ENCODE measurements around the gene CABP1.

The CABP1 gene

GRCh38 chr12:120685522-120685921 is 45.1 kb downstream of the CABP1 start:
- TF ChIP-seq EZH2phosphoT487 (IDR thresholded peaks at IDR 0.05; ENCODE audit: borderline replicate concordance) (no peak), CTCF (conservative IDR thresholded peaks at IDR 0.05; ENCODE audit: low read length) (no peak)
- no peaks in the 10 kb centered on the region for H3K9me2 ChIP-seq (replicated peaks; ENCODE audit: low read depth, low read length)
- H3K79me2 ChIP-seq (ENCODE audit: insufficient read depth, low read length), result peaks cover 35% of the 10 kb centered on the region
- no peaks in the 10 kb centered on the region for H3K36me3 ChIP-seq (ENCODE audit: insufficient read depth, low read length)
- H2AFZ ChIP-seq (ENCODE audit: low read length), result peak overlapping the region; percentile 85; the same call in 1 of the 2 replicates
- H3F3A ChIP-seq (ENCODE audit: low read depth), result peaks cover 4% of the 10 kb centered on the region; the same call in 1 of the 2 replicates
- no peaks in the 10 kb centered on the region for H3K27me3 ChIP-seq (ENCODE audit: insufficient read depth, low read length, poor library complexity, severe bottlenecking)
- H3K4me1 ChIP-seq (ENCODE audit: insufficient read depth, low read length, poor library complexity, severe bottlenecking), result peaks cover 32% of the 10 kb centered on the region
- peak overlapping the region; percentile 72 for H3K9ac ChIP-seq (ENCODE audit: low read depth, low read length, poor library complexity, severe bottlenecking)
- H3K4me3 ChIP-seq (ENCODE audit: low read length, poor library complexity, severe bottlenecking), result peak overlapping the region; percentile 89
- peaks cover 31% of the 10 kb centered on the region for H4K20me1 ChIP-seq (ENCODE audit: insufficient read depth, low read length, poor library complexity, severe bottlenecking)
- H3K9me3 ChIP-seq (ENCODE audit: insufficient read depth, low read depth, low read length), result no peaks in the 10 kb centered on the region
- peak overlapping the region; percentile 85 for H3K4me2 ChIP-seq (ENCODE audit: low read depth, low read length, poor library complexity, severe bottlenecking)

- H4K20me1 ChIP-seq (ENCODE audit: insufficient read depth, low read length, poor library complexity, severe bottlenecking), result peaks cover 38% of the 10 kb centered on the region
- H3K9me3 ChIP-seq (ENCODE audit: insufficient read depth, low read depth, low read length), result no peaks in the 10 kb centered on the region
- peak overlapping the region; percentile 91 for H2AFZ ChIP-seq (ENCODE audit: low read length)
- TF ChIP-seq CTCF (conservative IDR thresholded peaks at IDR 0.05; ENCODE audit: low read length), result no peak
- no peak for TF ChIP-seq EZH2phosphoT487 (IDR thresholded peaks at IDR 0.05; ENCODE audit: borderline replicate concordance)
- peak overlapping the region; percentile 89 for H3K4me3 ChIP-seq (ENCODE audit: low read length, poor library complexity, severe bottlenecking)
- peaks cover 39% of the 10 kb centered on the region for H3K4me1 ChIP-seq (ENCODE audit: insufficient read depth, low read length, poor library complexity, severe bottlenecking)
- peak overlapping the region; percentile 85 for H3K4me2 ChIP-seq (ENCODE audit: low read depth, low read length, poor library complexity, severe bottlenecking)
- H3K9me2 ChIP-seq (replicated peaks; ENCODE audit: low read depth, low read length), result no peaks in the 10 kb centered on the region
- H3K27me3 ChIP-seq (ENCODE audit: insufficient read depth, low read length, poor library complexity, severe bottlenecking), result no peaks in the 10 kb centered on the region
- H3F3A ChIP-seq (ENCODE audit: low read depth), result peaks cover 4% of the 10 kb centered on the region; the same call in 1 of the 2 replicates
- H3K36me3 ChIP-seq (ENCODE audit: insufficient read depth, low read length), result no peaks in the 10 kb centered on the region
- peaks cover 42% of the 10 kb centered on the region for H3K79me2 ChIP-seq (ENCODE audit: insufficient read depth, low read length)
- peak overlapping the region; percentile 72 for H3K9ac ChIP-seq (ENCODE audit: low read depth, low read length, poor library complexity, severe bottlenecking)
Observed at GRCh38 chr12:120686151-120686689, 45.8 kb downstream of the CABP1 start.

DNA sequence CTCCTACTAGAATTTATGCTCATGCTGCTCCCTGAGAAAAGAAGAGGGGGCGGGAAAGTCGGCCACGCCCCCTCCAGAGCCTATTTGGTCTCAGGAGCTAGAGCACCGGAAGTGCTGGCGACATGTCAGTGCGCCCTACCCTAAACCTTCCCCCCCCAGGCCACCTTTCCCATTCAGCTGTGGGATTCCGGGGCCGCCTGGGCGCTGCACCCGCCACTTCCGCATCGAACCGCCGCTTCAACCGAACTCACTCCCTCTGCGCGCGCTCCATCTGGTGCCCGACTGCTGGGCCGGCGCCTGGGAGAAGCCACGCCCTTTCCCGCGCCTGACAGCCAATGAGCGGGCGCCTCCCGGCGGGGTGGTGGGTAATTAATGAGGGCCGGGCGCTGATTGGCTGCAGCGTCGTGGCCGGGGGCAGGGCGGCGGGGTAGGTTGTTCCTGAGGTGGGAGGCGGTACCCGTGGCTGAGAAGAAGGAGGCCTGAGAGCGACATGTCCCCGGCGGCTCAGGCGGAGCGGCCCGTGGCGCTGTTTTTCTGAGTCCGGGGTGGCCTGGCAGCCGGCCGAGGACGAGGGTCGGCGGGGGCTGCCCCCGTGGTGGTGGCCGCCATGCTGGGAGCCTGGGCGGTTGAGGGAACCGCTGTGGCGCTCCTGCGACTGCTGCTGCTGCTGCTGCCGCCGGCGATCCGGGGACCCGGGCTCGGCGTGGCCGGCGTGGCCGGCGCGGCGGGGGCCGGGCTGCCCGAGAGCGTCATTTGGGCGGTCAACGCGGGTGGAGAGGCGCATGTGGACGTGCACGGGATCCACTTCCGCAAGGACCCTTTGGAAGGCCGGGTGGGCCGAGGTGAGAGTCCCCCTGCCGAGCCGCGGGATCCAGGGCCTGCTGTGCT is 46.5 kb downstream of the CABP1 start, which contains the start of gene MLEC:
MLEC (plus strand) TSS at position 460 of the 888 bp plus-strand sequence; CDS start at position 608, 148 bp downstream.
- no peak for TF ChIP-seq EZH2phosphoT487 (IDR thresholded peaks at IDR 0.05; ENCODE audit: borderline replicate concordance)
- TF ChIP-seq CTCF (conservative IDR thresholded peaks at IDR 0.05; ENCODE audit: low read length), result no peak
- H3K9ac ChIP-seq (ENCODE audit: low read depth, low read length, poor library complexity, severe bottlenecking), result peak within 1 kb of the TSS; percentile 96

More for the DNA sequence above, 46.5 kb downstream of the CABP1 start, which contains the start of gene MLEC:
- Histone ChIP-seq H2AFZ (ENCODE audit: low read length) (peak within 1 kb of the TSS; percentile 91), H3K4me3 (ENCODE audit: low read length, poor library complexity, severe bottlenecking) (peak within 1 kb of the TSS; percentile 89), H3F3A (ENCODE audit: low read depth) (peaks cover 4% of the 10 kb centered on the region; the same call in 1 of the 2 replicates), H3K36me3 (ENCODE audit: insufficient read depth, low read length) (no peaks in the 10 kb centered on the region), H3K4me1 (ENCODE audit: insufficient read depth, low read length, poor library complexity, severe bottlenecking) (peaks cover 45% of the 10 kb centered on the region), H3K79me2 (ENCODE audit: insufficient read depth, low read length) (peaks cover 50% of the 10 kb centered on the region), H3K4me2 (ENCODE audit: low read depth, low read length, poor library complexity, severe bottlenecking) (peak within 1 kb of the TSS; percentile 99), H3K9me3 (ENCODE audit: insufficient read depth, low read depth, low read length) (no peaks in the 10 kb centered on the region), H4K20me1 (ENCODE audit: insufficient read depth, low read length, poor library complexity, severe bottlenecking) (peaks cover 45% of the 10 kb centered on the region), H3K27me3 (ENCODE audit: insufficient read depth, low read length, poor library complexity, severe bottlenecking) (no peaks in the 10 kb centered on the region), H3K9me2 (replicated peaks; ENCODE audit: low read depth, low read length) (no peaks in the 10 kb centered on the region)
